Erythroblast (primary cell): ENCODE measurements around the gene ASH1L.
"Not testable (repeated sequence)": the region's sequence is repeated elsewhere in the genome, so short reads cannot be mapped to it uniquely, and the experiment has no call there.

Experiments
- GATA1 ChIP-seq: IDR thresholded peaks from 2 replicates; pipeline ENCODE4 v1.6.1; 2011; ENCODE audit warnings: low read depth, mild to moderate bottlenecking, control low read depth, low read length, moderate library complexity
- POLR2A ChIP-seq: IDR thresholded peaks from 2 replicates; pipeline ENCODE4 v1.6.1; 2011; ENCODE audit warnings: mild to moderate bottlenecking, low read length

GRCh38 chr1:155433831-155434389 is 128.7 kb downstream of the ASH1L start:
- not testable (repeated sequence) for TF ChIP-seq POLR2A, GATA1
